HG02798 (cell line): ENCODE data around the gene PSME1.

Source experiments
- ATAC-seq: cut with Tn5 transposase; IDR thresholded peaks from one replicate; pipeline ENCODE4 v1.9.1; 2021; ENCODE audit warnings: mild to moderate bottlenecking; ENCODE audit not compliant: unreplicated experiment, poor library complexity

Gene PSME1

DNA sequence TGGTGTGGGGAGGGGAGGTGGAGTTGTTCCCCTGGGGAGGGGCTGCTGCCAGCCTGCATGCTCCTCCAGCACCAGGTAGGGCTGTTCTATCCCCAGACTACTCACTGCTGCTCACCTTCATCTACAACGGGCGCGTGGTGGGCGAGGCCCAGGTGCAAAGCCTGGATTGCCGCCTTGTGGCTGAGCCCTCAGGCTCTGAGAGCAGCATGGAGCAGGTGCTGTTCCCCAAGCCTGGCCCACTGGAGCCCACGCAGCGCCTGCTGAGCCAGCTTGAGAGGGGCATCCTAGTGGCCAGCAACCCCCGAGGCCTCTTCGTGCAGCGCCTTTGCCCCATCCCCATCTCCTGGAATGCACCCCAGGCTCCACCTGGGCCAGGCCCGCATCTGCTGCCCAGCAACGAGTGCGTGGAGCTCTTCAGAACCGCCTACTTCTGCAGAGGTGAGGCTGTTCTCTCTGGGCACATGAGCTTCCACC lies 28.6 kb downstream of the PSME1 start:
- ATAC-seq = no peak

DNA sequence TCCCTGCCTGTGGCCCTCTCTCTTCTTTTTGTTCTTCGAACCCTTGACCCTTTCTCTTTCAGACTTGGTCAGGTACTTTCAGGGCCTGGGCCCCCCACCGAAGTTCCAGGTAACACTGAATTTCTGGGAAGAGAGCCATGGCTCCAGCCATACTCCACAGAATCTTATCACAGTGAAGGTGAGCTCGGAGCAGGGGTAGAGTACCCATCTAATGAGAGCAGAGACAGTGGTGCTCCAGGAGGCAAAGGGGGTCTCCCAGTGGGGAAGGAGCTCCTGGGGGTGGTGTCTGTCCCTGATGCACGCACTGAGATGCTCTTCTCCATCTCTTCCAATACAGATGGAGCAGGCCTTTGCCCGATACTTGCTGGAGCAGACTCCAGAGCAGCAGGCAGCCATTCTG lies 29.8 kb downstream of the PSME1 start:
- ATAC-seq = no peak

DNA sequence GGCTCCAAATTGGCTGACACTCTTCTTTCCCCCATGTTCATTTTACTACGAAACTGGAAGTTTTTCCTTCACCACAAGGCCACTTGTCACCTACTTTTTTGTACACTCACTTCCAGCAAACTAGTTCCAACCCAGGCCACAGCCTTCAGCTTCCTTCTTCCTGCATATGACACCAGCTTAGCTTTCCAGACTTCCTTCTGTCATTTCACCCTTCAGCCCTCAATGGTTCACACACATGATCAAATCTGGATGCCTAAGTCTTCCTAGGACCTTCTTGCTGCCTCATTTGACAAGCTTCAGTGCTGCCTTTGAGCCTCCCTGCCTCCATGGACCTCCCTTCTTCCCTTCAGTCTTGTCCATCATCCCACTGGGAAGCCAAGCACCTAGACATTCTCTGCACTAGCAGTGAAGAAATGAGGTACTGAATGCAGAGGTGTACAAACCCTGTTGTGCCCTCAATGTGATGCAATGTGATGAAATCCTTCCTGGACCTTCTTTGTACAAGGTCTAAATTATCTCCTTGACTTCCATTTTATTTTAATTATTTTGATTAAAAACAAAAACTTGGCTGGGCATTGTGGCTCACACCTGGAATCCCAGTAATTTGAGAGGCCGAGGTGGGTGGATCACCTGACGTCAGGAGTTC lies 31.6 kb downstream of the PSME1 start:
- no peak for ATAC-seq

DNA sequence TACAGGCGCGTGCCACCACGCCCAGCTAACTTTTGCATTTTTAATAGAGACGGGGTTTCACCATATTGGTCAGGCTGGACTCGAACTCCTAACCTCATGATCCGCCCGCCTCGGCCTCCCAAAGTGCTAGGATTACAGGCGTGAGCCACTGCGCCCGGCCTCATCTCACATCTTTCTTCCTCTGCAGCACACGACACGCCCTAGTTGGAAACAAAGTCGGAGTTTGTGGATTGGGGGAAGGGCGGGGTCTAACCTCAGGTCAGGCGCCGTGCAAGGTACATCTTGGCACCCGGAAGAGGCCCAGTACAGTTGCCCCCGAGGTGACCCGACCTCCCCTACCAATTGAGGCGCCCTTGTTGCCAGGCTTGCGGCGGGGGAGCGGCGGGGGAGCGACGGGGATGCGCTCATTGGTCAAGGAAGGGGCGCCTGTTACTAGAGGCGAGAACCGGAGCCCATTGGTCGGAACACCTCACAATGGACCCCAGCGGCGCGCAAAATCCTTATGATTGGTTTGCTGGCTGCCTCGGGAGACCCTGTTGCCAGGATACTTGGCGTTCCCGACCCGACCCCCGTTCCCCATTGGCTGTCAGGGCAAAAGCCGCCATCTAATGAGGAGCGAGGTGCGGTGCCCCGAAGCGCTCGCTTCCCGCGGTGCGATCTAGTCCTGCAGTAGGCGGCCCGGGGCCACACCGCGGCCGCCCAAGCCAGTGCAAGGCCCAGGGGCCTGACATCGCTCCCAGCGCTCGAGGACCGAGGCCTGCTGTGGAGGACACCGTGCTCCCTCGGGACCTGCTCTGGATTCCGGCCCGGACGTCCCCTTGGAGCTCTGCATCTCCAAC lies 35.6 kb downstream of the PSME1 start, which contains the start of gene REC8:
REC8 (plus strand) TSS at position 659 of the 839 bp plus-strand sequence. CDS start 473 bp downstream, outside the sequence.
- ATAC-seq = peak; percentile 76

DNA sequence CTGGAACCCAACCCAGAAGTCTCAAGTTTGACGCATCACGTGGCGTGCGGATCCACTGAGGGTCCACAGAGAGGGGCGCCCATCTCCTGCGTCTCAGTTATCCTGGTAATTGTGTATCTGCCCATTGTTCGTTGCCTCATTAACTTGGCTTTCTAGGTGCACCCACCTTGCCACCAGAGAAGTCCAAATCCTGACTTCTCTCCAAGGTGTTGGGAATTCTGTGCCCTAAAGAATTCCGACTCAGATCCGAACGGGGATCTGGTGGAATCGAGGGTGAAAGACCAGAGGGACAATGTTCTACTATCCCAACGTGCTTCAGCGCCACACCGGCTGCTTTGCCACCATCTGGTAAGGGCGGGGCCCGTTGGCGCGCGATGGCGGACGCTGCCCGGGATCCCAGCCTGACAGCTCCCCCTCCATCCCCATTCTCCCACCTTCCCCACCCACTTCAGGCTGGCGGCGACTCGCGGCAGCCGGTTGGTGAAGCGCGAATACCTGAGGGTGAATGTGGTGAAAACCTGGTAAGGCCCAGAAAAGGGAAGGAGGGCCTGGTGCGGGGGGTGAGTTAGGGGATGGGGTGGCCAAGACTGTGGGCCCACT lies 36.4 kb downstream of the PSME1 start:
- no peak for ATAC-seq

DNA sequence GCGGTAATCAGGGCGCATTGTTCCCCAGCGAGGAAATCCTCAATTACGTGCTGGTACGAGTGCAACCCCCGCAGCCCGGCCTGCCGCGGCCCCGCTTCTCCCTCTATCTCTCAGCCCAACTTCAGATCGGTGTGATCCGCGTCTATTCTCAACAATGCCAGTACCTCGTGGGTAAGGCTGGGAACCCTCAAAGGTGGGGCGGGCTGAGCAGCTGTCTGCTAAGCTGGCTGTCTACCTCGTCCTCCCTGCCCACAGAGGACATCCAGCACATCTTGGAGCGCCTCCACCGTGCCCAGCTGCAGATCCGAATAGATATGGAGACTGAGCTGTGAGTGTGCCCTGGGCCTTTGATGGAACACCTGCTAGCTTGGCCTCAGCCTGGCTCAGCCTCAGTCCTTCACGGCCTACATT lies 36.9 kb downstream of the PSME1 start:
- ATAC-seq = no peak

DNA sequence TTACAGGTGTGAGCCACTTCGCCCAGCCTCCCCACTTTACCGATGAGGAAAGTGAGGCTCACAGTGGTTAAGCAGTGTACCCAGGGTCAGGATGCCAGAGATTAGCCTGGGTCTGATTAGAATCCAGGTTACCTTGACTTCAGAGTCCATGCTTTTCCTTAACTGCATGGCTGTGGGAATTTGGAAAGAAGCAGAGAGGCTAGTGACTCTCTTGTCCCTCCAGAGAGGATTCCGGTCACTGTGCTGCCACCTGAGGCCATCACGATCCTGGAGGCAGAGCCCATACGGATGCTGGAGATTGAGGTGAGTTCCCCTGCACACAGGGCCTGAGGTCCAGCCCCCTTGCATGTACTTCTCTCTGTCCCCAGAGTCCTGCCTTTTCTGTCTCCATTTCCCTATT lies 40.6 kb downstream of the PSME1 start:
- no peak for ATAC-seq

DNA sequence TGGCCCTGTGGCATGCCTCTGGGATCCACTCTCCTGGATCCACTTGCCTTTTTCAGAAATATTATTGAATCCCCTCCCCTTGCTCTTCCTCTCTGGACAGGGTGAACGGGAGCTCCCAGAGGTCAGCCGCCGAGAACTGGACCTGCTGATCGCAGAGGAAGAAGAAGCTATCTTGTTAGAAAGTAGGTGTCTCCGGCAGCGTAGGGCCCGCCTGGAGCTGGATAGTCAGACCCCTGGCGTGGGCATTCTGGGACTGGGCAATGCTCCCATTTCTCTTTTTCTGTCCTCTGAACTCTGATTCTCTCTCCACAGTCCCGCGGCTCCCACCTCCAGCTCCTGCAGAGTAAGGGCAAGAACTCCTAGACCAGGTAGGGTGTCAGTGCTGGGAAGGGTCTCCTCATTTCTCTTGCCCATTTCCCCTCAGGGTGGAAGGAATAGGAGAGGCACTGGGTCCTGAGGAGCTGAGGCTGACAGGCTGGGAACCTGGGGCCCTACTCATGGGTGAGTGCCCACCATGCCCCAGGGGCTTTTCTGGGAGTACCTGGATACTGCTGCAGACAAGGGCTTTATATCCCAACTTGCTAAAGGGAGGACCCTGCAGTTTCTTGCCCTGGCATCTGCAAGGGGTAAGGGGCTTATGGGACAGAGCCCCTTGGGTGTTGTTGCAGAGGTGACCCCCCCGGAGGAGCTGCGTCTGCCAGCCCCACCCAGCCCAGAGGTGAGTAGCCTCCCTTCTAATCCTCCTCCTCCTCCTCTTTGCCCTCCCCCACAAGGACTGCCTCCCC lies 41.2 kb downstream of the PSME1 start:
- ATAC-seq = no peak

DNA sequence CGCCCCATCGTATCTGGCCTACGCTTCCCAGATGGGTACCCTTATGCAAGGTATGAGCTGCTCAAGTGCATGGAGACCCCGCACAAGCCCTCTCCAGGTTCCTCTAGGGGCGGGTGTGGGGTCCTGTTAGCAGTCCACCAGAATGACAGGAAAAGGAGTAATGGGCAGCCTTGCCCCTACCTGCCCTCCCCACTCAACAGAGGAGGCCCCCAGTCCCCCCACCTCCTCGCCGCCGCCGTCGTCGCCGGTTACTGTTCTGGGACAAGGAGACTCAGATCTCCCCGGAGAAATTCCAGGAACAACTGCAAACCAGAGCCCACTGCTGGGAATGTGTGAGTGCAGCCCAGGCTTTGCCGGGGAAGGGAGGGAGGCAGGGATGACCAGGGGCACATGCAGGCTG lies 41.9 kb downstream of the PSME1 start:
- no peak for ATAC-seq

DNA sequence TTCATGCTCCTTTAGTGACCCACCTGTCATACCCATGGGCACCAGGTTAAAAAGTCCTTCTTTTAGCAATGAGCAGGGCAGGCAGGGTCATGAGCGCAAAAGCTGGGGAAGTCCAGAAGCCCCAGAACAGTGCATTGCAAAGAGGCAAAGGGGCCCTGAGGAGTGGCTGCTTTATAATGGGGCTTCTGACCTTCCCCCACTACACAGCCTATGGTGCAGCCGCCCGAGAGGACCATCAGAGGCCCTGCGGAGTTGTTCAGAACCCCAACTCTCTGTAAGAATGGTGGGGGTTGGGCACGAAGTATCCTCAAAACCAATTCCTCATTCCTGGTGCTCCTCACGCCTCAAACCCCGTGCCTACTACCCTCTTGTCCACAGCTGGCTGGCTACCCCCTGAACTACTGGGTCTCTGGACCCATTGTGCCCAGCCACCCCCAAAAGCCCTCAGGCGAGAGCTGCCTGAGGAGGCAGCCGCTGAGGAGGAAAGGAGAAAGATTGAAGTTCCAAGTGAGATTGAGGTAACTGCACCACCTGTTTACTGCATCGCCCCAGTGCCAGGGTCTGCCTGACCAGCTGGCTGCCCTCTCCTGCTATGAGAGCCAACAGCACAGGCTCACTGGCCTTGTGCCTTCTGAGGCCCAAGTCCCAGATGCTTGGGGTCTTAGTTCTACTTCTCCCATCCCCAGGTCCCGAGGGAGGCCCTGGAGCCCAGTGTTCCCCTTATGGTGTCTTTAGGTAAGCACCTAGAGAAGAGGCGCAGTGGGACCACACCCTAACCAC lies 42.6 kb downstream of the PSME1 start:
- ATAC-seq = no peak

DNA sequence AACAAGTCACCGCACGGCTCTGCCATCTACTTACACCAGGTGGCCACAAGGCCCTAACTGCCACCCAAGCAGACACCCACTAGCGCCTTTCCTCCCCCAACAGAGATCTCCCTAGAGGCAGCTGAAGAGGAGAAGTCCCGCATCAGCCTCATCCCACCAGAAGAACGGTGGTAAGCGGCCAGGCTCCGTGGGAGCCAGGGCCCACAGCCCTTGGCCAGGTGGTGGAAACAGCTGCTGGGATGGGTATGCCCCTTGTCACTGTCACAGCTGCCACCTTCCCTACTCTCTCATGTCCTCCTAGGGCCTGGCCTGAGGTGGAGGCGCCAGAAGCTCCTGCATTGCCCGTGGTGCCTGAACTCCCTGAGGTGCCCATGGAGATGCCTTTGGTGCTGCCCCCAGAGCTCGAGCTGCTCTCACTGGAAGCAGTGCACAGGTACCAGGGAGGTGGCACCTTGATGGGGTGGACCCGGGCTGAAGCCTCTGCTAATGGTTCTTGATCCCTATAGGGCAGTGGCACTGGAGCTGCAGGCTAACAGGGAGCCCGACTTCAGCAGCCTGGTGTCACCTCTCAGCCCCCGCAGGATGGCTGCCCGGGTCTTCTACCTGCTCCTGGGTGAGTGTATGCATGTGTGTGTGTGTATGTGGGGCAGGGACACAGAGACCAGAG lies 43.4 kb downstream of the PSME1 start:
- ATAC-seq = no peak

DNA sequence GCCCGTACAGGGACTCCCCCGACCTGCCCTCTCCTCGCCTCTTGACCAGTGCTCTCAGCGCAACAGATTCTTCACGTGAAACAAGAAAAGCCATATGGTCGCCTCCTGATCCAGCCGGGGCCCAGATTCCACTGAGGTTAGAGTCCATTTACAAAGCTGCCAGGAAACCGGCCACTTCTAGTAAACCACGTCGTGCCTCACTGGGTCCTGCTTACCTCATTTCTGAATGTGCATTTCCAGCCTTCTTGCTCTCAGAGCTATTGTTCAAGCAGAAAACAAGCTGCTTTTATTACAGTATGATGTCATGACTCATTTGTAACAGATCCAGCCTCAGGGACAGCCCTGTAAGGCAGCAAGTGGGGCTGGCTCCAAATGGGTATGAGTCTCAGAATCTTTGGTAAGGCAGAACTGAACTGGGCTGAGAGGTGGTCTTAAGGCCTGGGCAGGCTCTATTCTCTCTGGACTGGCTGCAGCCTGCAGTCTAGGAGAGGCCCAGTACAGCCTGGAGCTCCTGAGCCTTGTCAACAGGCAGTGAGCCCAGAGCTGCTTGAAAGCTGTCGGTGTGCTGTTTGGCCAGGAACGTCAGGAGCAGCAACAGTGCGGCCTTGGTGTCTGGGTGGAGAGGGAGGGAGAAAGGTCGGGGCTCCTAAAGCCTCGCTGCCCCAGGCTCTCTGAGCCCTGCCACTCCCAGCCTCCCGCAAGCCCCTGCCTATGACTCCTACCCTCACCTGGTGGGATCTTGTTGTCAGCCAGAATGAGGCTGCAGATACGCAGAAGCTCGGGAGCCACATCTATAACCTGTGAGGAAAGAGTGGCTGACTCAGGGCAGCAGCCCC lies 44.2 kb downstream of the PSME1 start:
- no peak for ATAC-seq

DNA sequence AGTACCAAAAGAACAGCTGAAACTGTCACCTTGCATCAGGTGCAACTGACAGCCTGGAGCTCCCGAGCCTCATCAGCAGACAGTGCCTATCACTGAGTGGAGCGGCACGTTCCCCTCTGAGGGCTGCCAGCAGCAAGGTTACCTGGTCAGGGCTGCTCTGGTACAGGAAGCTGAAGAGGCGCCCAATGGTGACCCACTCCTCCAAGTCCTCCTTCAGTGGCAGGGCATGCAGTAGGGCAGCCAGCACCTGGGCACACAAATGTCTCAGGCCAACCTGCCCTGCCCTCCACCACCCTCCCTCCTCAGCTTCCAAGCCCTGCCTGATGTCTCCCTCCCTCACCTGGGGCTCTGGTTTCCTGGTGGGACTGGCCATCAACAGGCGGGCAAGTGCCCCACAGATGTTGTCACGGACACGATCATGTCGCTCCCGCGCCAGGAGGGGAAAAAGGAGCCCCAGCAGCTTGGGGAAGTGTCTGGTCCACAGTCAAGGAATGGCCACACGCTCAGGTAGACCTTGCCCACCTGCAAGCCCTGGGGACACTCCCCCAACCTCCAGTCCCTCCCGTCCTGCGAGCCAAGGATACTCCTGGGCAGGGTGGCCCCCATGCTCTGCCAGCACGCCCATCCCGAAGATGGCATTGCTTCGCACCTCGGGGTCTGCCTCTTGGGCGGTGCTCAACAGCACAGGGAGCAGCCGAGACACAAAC lies 45.5 kb downstream of the PSME1 start:
- no peak for ATAC-seq

DNA sequence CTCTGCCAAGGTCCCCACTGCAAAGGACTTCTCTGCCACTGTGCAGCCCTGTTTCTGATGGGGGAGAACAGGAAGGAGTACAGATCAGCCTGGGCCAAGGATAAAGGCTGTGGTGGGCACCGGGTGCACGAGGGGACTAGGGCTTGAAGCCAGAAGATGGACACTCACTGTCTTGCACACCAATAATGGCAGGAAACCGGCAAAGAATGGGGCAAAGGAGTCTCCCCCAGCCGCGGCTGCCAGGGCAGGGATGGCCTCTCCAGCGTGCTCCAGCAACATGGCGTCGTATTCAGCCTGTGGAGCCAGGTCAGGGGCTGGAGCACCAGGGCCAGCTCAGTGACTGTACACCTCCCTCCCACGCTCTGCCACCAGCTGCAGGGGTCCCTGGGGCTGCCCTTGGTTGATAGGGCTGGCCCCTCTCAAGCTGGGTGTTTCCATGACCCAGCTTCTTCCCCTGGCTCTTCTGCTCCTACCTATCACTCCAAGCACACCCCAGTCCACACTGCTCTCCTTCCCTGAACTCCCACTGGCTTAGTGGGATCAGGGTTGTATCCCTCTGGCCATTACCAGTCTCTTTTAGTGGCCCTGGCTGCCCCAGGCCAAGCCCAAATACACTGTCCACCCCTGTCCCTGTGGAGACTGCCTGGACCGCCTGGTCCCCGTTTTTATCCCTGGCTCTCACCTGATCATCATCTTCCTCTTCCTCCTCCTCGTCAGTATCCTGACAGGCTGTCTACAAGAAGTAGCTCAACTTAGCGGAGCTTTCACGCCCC lies 46.3 kb downstream of the PSME1 start:
- no peak for ATAC-seq

DNA sequence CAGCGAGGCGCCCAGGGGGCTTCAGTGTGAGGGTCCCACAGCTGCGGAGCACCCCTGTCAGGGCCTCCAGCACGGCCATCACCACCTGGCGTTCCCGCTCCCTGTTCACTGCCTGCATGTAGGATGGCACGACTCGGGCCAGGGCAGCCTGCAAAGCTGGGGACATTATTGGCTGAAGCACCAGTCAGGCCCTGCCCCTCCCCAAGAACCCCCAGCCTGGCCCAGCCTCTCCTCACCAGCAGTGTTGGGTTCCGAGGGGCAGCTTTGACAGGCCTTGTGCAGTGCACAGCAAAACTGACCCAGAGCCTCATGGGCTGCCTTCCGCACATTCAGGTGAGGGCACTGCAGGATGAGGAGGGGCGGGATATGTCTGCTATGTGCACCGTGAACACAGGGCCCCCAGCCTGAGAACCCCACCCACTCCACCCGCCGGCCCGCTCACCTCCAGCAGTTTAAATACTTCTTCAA lies 47.1 kb downstream of the PSME1 start:
- ATAC-seq = no peak

DNA sequence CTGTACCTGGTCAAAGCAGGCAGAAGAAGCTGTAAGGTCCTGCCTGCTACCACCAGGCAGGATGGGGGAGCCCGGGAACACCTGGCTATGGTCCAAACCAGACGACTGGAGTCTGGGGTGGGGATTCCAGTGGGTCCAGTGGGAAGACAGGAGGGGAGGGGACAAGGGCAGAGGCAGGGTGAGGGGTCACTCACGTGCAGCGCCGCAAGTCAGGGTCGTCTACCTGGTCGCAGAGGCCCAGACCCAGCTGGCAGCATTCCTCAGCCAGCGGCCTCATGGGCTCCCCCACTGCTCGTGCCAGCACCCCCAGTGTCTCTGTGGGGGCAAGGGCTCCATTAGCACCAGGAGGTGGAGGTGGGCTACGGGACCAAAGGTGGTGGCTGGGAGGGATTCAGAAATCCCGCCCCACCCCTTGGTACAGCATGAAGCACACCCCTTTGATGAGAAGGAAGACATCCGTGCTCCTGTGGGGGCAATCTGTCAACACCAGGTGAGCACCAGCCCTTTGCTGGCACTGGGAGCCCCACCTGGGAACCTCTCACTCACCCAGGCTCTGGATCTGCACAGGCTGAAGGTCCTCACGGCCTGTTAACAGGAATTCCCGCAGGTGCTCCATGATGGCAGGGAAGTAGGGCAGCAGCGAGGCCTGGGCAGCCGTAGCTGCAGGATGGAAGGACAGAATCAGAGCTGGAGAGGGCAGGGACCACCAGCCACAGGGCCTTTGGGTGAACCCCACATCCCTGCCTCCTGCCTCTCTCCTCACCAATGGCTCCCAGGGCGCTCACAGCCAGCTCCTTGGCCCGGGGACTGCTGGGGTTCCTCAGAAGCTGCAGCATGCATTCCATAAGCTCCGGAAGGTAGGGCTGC lies 48.3 kb downstream of the PSME1 start:
- ATAC-seq = no peak
